ENCODE data around the gene CXCL12. TPM values are rescaled to one million over a fixed set of nuclear protein-coding genes. Genes with fewer than 3 reads are reported as not detected.

CXCL12 gene
- polyA plus RNA-seq, 1 donor from 2014 or later, result 0.14 TPM

DNA sequence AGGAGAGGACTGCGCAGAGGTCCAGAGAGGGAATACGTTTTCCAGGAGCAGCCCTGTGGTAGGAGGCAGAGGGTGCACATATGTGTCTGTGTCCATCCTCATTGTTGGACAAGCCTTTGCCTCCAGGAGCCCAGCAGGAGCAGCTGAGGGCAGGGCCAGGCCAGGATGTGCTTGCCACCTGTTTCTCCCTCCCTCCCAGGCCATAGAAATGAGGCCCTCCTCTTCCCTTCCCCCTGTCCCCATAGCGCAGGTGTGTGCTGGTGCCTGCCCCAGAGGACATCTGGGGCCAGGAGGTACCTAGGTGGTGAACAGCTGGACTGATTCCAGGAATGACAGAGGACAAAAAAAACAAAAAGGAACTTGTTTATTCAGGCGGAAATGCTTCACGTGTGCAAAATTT, 10.5 kb upstream of the CXCL12 start:
- H2AFZ ChIP-seq (ENCODE audit: low read depth, low read length), result no peak overlapping the region
- H3K36me3 ChIP-seq (ENCODE audit: insufficient read depth, low read length), result no peaks in the 10 kb centered on the region
- TF ChIP-seq, protein P1, sequence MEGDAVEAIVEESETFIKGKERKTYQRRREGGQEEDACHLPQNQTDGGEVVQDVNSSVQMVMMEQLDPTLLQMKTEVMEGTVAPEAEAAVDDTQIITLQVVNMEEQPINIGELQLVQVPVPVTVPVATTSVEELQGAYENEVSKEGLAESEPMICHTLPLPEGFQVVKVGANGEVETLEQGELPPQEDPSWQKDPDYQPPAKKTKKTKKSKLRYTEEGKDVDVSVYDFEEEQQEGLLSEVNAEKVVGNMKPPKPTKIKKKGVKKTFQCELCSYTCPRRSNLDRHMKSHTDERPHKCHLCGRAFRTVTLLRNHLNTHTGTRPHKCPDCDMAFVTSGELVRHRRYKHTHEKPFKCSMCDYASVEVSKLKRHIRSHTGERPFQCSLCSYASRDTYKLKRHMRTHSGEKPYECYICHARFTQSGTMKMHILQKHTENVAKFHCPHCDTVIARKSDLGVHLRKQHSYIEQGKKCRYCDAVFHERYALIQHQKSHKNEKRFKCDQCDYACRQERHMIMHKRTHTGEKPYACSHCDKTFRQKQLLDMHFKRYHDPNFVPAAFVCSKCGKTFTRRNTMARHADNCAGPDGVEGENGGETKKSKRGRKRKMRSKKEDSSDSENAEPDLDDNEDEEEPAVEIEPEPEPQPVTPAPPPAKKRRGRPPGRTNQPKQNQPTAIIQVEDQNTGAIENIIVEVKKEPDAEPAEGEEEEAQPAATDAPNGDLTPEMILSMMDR (IDR thresholded peaks at IDR 0.05; ENCODE audit: poor library complexity, severe bottlenecking), result no peak
- TF ChIP-seq POLR2AphosphoS5 (IDR thresholded peaks at IDR 0.05), result no peak
- no peak for TF ChIP-seq TAF1 (IDR thresholded peaks at IDR 0.05; ENCODE audit: low read depth)
- no peak for TF ChIP-seq SMC3 (conservative IDR thresholded peaks at IDR 0.05; ENCODE audit: poor library complexity)
- no peak for TF ChIP-seq RAD21 (conservative IDR thresholded peaks at IDR 0.05)
- TF ChIP-seq, protein P2, sequence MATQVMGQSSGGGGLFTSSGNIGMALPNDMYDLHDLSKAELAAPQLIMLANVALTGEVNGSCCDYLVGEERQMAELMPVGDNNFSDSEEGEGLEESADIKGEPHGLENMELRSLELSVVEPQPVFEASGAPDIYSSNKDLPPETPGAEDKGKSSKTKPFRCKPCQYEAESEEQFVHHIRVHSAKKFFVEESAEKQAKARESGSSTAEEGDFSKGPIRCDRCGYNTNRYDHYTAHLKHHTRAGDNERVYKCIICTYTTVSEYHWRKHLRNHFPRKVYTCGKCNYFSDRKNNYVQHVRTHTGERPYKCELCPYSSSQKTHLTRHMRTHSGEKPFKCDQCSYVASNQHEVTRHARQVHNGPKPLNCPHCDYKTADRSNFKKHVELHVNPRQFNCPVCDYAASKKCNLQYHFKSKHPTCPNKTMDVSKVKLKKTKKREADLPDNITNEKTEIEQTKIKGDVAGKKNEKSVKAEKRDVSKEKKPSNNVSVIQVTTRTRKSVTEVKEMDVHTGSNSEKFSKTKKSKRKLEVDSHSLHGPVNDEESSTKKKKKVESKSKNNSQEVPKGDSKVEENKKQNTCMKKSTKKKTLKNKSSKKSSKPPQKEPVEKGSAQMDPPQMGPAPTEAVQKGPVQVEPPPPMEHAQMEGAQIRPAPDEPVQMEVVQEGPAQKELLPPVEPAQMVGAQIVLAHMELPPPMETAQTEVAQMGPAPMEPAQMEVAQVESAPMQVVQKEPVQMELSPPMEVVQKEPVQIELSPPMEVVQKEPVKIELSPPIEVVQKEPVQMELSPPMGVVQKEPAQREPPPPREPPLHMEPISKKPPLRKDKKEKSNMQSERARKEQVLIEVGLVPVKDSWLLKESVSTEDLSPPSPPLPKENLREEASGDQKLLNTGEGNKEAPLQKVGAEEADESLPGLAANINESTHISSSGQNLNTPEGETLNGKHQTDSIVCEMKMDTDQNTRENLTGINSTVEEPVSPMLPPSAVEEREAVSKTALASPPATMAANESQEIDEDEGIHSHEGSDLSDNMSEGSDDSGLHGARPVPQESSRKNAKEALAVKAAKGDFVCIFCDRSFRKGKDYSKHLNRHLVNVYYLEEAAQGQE (IDR thresholded peaks at IDR 0.05; ENCODE audit: borderline replicate concordance), result no peak
- no peak for TF ChIP-seq MXI1 (conservative IDR thresholded peaks at IDR 0.05; ENCODE audit: poor library complexity, severe bottlenecking)
- TF ChIP-seq EP300 (conservative IDR thresholded peaks at IDR 0.05; ENCODE audit: poor library complexity, severe bottlenecking), result no peak
- no peak for TF ChIP-seq EZH2 (IDR thresholded peaks at IDR 0.05; ENCODE audit: borderline replicate concordance, insufficient read depth, low read length, poor library complexity, severe bottlenecking)
- H3F3A ChIP-seq (ENCODE audit: insufficient read depth, low read length, poor library complexity, severe bottlenecking), result no peaks in the 10 kb centered on the region
- no peaks in the 10 kb centered on the region for H3K9me2 ChIP-seq (ENCODE audit: insufficient read depth, low read length)
- no peak overlapping the region for H3K4me3 ChIP-seq (ENCODE audit: low read length)
- H4K20me1 ChIP-seq (ENCODE audit: insufficient read depth), result no peaks in the 10 kb centered on the region
- H3K27ac ChIP-seq (ENCODE audit: low read length), result no peak overlapping the region
- H3K9ac ChIP-seq (ENCODE audit: low read length), result no peak overlapping the region
- no peaks in the 10 kb centered on the region for H3K27me3 ChIP-seq (ENCODE audit: insufficient read depth, low read depth, low read length)
- H3K9me3 ChIP-seq (ENCODE audit: low read length), result no peaks in the 10 kb centered on the region
- H3K79me2 ChIP-seq (replicated peaks; ENCODE audit: insufficient read depth, low read length), result no peaks in the 10 kb centered on the region
- no peak overlapping the region for H3K4me2 ChIP-seq (ENCODE audit: low read length)

GRCh38 chr10:44394696-44395381, 9.9 kb upstream of the CXCL12 start:
- no peak for TF ChIP-seq EP300 (conservative IDR thresholded peaks at IDR 0.05; ENCODE audit: poor library complexity, severe bottlenecking)
- TF ChIP-seq MXI1 (conservative IDR thresholded peaks at IDR 0.05; ENCODE audit: poor library complexity, severe bottlenecking), result no peak
- TF ChIP-seq, protein P2 (IDR thresholded peaks at IDR 0.05; ENCODE audit: borderline replicate concordance), result no peak
- no peak for TF ChIP-seq EZH2 (IDR thresholded peaks at IDR 0.05; ENCODE audit: borderline replicate concordance, insufficient read depth, low read length, poor library complexity, severe bottlenecking)
- TF ChIP-seq TAF1 (IDR thresholded peaks at IDR 0.05; ENCODE audit: low read depth), result no peak
- TF ChIP-seq RAD21 (conservative IDR thresholded peaks at IDR 0.05), result no peak
- TF ChIP-seq SMC3 (conservative IDR thresholded peaks at IDR 0.05; ENCODE audit: poor library complexity), result no peak
- TF ChIP-seq, protein P1 (IDR thresholded peaks at IDR 0.05; ENCODE audit: poor library complexity, severe bottlenecking), result no peak
- no peak for TF ChIP-seq POLR2AphosphoS5 (IDR thresholded peaks at IDR 0.05)
- Histone ChIP-seq H3K9me2 (ENCODE audit: insufficient read depth, low read length) (no peaks in the 10 kb centered on the region), H3F3A (ENCODE audit: insufficient read depth, low read length, poor library complexity, severe bottlenecking) (no peaks in the 10 kb centered on the region), H3K9ac (ENCODE audit: low read length) (no peak overlapping the region), H3K4me3 (ENCODE audit: low read length) (no peak overlapping the region), H2AFZ (ENCODE audit: low read depth, low read length) (no peak overlapping the region), H3K4me2 (ENCODE audit: low read length) (no peak overlapping the region), H3K27ac (ENCODE audit: low read length) (no peak overlapping the region), H3K9me3 (ENCODE audit: low read length) (no peaks in the 10 kb centered on the region), H4K20me1 (ENCODE audit: insufficient read depth) (no peaks in the 10 kb centered on the region), H3K27me3 (ENCODE audit: insufficient read depth, low read depth, low read length) (no peaks in the 10 kb centered on the region), H3K36me3 (ENCODE audit: insufficient read depth, low read length) (no peaks in the 10 kb centered on the region), H3K79me2 (replicated peaks; ENCODE audit: insufficient read depth, low read length) (no peaks in the 10 kb centered on the region)
